GM12878 (cell line): Measurements from ENCODE around the gene SFXN4. TPM values are rescaled to one million over a fixed set of nuclear protein-coding genes. Genes with fewer than 3 reads are reported as not detected.

Experiments
- ATAC-seq: fragments of 200-7000 bp; cut with Tn5 transposase; 3 replicates; pipeline ENCODE4 v1.9.1; 2020; ENCODE audit warnings: mild to moderate bottlenecking, moderate library complexity
- BruUV-seq: library from RNA; stranded (reverse); fragments of 400-500 nt; replicated peaks from 2 replicates; lab custom pipeline; 2021; lab: Mats Ljungman, UMichigan
- CTCF ChIA-PET: fragments of 300-600 bp; sonication (Branson Sonifier 250); formaldehyde crosslinking; extraction: SDS; loops from one replicate; lab custom pipeline; 2021; ENCODE audit warnings: inconsistent platforms; lab: Yijun Ruan, JAX
- POLR2A ChIA-PET: fragments of 350-600 bp; formaldehyde crosslinking; extraction: SDS; loops from one replicate; lab custom pipeline; 2021; ENCODE audit warnings: inconsistent platforms; lab: Charles Lee
- RAD21 ChIA-PET: fragments of 300-600 bp; sonication (Branson Sonifier 250); formaldehyde crosslinking; loops from one replicate; lab custom pipeline; 2023; ENCODE audit warnings: antibody characterized with exemption; ENCODE audit not compliant: unreplicated experiment; lab: Charles Lee
- SMC1A ChIA-PET: fragments of 300-600 bp; sonication (Branson Sonifier 250); formaldehyde crosslinking; loops from one replicate; lab custom pipeline; 2023; ENCODE audit not compliant: unreplicated experiment, uncharacterized antibody; lab: Charles Lee
- DNase-seq: peaks from one replicate; pipeline ENCODE4 v3.0.0-alpha.2; 2011; ENCODE audit warnings: low read depth, low spot score
- FAIRE-seq: peaks from 3 replicates; lab custom pipeline; 2011; peaks lifted over from hg19 to GRCh38; lab: Jason Lieb, UNC
- H2AFZ ChIP-seq: 2 replicates; pipeline ENCODE4 v1.6.0; 2011; ENCODE audit warnings: low read depth, low read length, control low read depth; ENCODE audit not compliant: control insufficient read depth
- H3K27ac ChIP-seq: 2 replicates; pipeline ENCODE4 v1.5.1; 2011; ENCODE audit warnings: control low read depth; ENCODE audit not compliant: control insufficient read depth, insufficient read depth
- H3K27me3 ChIP-seq, 2 experiments: replicated peaks in 1 of 2; 2 replicates each; pipeline versions ENCODE4 v1.6.0 to v1.6.1; 2011; ENCODE audit warnings: low read length in 1 of 2; ENCODE audit not compliant: control insufficient read depth in 2 of 2, insufficient read depth in 2 of 2
- H3K36me3 ChIP-seq, 2 experiments: 2 replicates each; pipeline ENCODE4 v1.5.1; 2011; ENCODE audit warnings: low read length in 1 of 2; ENCODE audit not compliant: control insufficient read depth in 2 of 2, insufficient read depth in 2 of 2
- H3K4me1 ChIP-seq: 2 replicates; pipeline ENCODE4 v1.6.1; 2011; ENCODE audit warnings: mild to moderate bottlenecking, low read length, moderate library complexity, mixed read lengths; ENCODE audit not compliant: control insufficient read depth, insufficient read depth
- H3K4me2 ChIP-seq: 2 replicates; pipeline ENCODE4 v1.6.0; 2011; ENCODE audit warnings: control low read depth; ENCODE audit not compliant: control insufficient read depth, insufficient read depth
- H3K4me3 ChIP-seq: fragments of 200-600 bp; sonication (generic); 2 replicates; pipeline ENCODE4 v1.5.1; 2016
- H3K79me2 ChIP-seq: 2 replicates; pipeline ENCODE4 v1.6.0; 2011; ENCODE audit warnings: low read length; ENCODE audit not compliant: control insufficient read depth, insufficient read depth
- H3K9ac ChIP-seq: 2 replicates; pipeline ENCODE4 v1.8.0; 2011; ENCODE audit warnings: low read length, control low read depth, mixed read lengths; ENCODE audit not compliant: control insufficient read depth, insufficient read depth
- H3K9me3 ChIP-seq: replicated peaks from 3 replicates; pipeline ENCODE4 v1.5.1; 2011; ENCODE audit warnings: mild to moderate bottlenecking, low read length; ENCODE audit not compliant: control insufficient read depth, insufficient read depth
- H4K20me1 ChIP-seq: 2 replicates; pipeline ENCODE4 v1.6.0; 2011; ENCODE audit not compliant: control insufficient read depth, insufficient read depth
- ATF7 ChIP-seq: fragments of 450-650 bp; IDR thresholded peaks from 2 replicates; pipeline ENCODE4 v1.6.1; 2016; ENCODE audit warnings: low read depth, mild to moderate bottlenecking
- BMI1 ChIP-seq: fragments of 450-650 bp; IDR thresholded peaks from 2 replicates; pipeline ENCODE4 v1.6.1; 2016; ENCODE audit warnings: mild to moderate bottlenecking, moderate library complexity, borderline replicate concordance
- CBFB ChIP-seq: IDR thresholded peaks from 2 replicates; pipeline ENCODE4 v1.6.1; 2016; ENCODE audit warnings: antibody characterized with exemption, low read depth
- CREM ChIP-seq: IDR thresholded peaks from 2 replicates; pipeline ENCODE4 v1.6.1; 2014; ENCODE audit warnings: antibody characterized with exemption, low read depth
- EGR1 ChIP-seq, 2 experiments: IDR thresholded peaks; 1 replicate in 1 of 2; 2 replicates in 1 of 2; pipeline ENCODE4 v1.6.1; 2011 to 2012; ENCODE audit warnings: low read depth in 2 of 2, low read length in 2 of 2, borderline replicate concordance in 1 of 2, mild to moderate bottlenecking in 1 of 2, moderate library complexity in 1 of 2
- GABPA ChIP-seq: IDR thresholded peaks from 2 replicates; pipeline ENCODE4 v1.6.1; 2014; ENCODE audit warnings: antibody characterized with exemption, low read depth, mild to moderate bottlenecking, inconsistent platforms
- NRF1 ChIP-seq: conservative IDR thresholded peaks from 2 replicates; pipeline ENCODE4 v1.6.1; 2011; ENCODE audit warnings: mild to moderate bottlenecking, low read depth, low read length, improper control_type of control experiment
- POLR2A ChIP-seq: IDR thresholded peaks from 2 replicates; pipeline ENCODE4 v1.6.1; 2011; ENCODE audit warnings: low read depth, mild to moderate bottlenecking, low read length
- TCF7 ChIP-seq: IDR thresholded peaks from 2 replicates; pipeline ENCODE4 v1.6.1; 2014; ENCODE audit warnings: antibody characterized with exemption, borderline replicate concordance
- ZNF207 ChIP-seq: fragments of 450-650 bp; IDR thresholded peaks from 2 replicates; pipeline ENCODE4 v1.6.1; 2014; ENCODE audit warnings: antibody characterized with exemption, mild to moderate bottlenecking, borderline replicate concordance
- ZNF217 ChIP-seq: fragments of 450-650 bp; IDR thresholded peaks from 2 replicates; pipeline ENCODE4 v1.6.1; 2017; ENCODE audit warnings: antibody characterized with exemption, mild to moderate bottlenecking
- ZSCAN29 ChIP-seq: fragments of 450-650 bp; IDR thresholded peaks from 2 replicates; pipeline ENCODE4 v1.6.1; 2017; ENCODE audit warnings: mild to moderate bottlenecking, moderate library complexity
- WGBS: methylation state at CpG from one replicate; pipeline ENCODE4 v1.1.6; 2016; ENCODE audit warnings: low lambda C conversion rate; ENCODE audit not compliant: insufficient replicate concordance, insufficient coverage; ENCODE audit errors: missing lambda C conversion rate; 5-methylcytosine and 5-hydroxymethylcytosine counted together
- in situ Hi-C: fragments of 300-500 bp; cut with MboI; formaldehyde crosslinking; loops from 9 replicates; pipeline ENCODE4 v1.14.3; 2018; ENCODE audit warnings: mixed read lengths
- intact Hi-C: fragments of 100-400 bp; cut with micrococcal nuclease; formaldehyde crosslinking; loops from one replicate; pipeline ENCODE4 v1.14.2; 2022; ENCODE audit not compliant: unreplicated experiment
- polyA plus RNA-seq, 11 experiments: library from polyadenylated mRNA; depleted of rRNA in 4 of 11; unstranded in 6 of 11; stranded (reverse) in 5 of 11; fragments of >200 nt; fragmentation: Nextera tagmentation in 4 of 11; fragmentation: Illumina TruSeq in 1 of 11; extraction: Ambion mirVana in 4 of 11; extraction: Trizol in 1 of 11; gene quantifications; 1 replicate in 1 of 11; 2 replicates in 10 of 11; pipeline versions ENCODE4 v1.2.1 to v1.2.3, GENCODE V29; 2011 to 2016; ENCODE audit warnings: inconsistent platforms in 2 of 11, missing spikeins in 2 of 11, low read depth in 1 of 11
- total RNA-seq, 4 experiments: library from RNA; depleted of rRNA in 3 of 4; stranded (reverse); fragments of >200 nt in 3 of 4; fragmentation: Illumina TruSeq in 1 of 4; extraction: Trizol in 1 of 4; gene quantifications; 2 replicates each; pipeline versions ENCODE4 v1.2.1 to v1.2.3, GENCODE V29; 2013 to 2021
- TF ChIP-seq, protein P1 (sequence below): fragments of 450-650 bp; IDR thresholded peaks from 2 replicates; pipeline ENCODE4 v1.6.1; 2017; ENCODE audit warnings: antibody characterized with exemption, mild to moderate bottlenecking, moderate library complexity
- TF ChIP-seq, protein P2 (sequence below): fragments of 450-650 bp; formaldehyde crosslinking; IDR thresholded peaks from 2 replicates; pipeline ENCODE4 v1.4.0; 2020; ENCODE audit warnings: mild to moderate bottlenecking, moderate library complexity
- TF ChIP-seq, protein P3 (sequence below): IDR thresholded peaks from 2 replicates; pipeline ENCODE4 v1.6.1; 2012; ENCODE audit warnings: low read depth, low read length, improper control_type of control experiment
- TF ChIP-seq, protein P4 (sequence below): IDR thresholded peaks from 2 replicates; pipeline ENCODE4 v1.6.1; 2012; ENCODE audit warnings: low read depth, low read length, improper control_type of control experiment

SFXN4 gene
- total and polyA plus RNA-seq, 10 of the 15 experiments (the other 5 are each of a cell fraction or from before 2014, with no cell fraction given), result 40.7 to 111 (median 48.8) TPM

DNA sequence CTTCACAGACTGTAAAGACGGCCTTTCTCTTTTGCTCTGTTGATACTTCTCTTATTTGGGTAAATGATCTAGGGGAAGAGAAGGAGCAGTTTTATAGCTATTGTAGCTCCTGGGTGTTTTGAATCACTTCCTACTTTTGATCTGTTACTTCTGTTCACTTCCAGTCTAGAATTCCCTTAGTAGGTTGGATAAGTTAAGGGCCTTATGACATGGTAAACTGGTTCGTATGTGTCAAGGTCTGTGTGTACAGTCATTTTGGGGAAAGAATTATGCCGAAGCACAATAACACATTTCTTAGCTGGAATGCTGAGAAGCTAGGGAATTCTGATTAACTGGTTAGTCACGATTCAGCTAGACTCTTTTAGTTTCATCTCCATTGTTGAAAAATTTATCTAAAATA is 53.5 kb downstream of the SFXN4 start:
- Histone ChIP-seq H3K9me3 (no peaks in the 10 kb centered on the region), H3K9ac (no peak overlapping the region), H3K4me2 (no peak overlapping the region), H3K27me3 (no peaks in the 10 kb centered on the region), H2AFZ (no peak overlapping the region), H3K4me3 (no peak overlapping the region), H3K27ac (no peak overlapping the region), H3K36me3 (peaks cover 0 to 8% of the 10 kb centered on the region in 2 experiments; a peak in 2 of 4 replicates), H3K79me2 (no peaks in the 10 kb centered on the region), H3K4me1 (no peaks in the 10 kb centered on the region), H4K20me1 (no peaks in the 10 kb centered on the region)
- ChIA-PET CTCF (no interaction called here), SMC1A (interaction anchor here (0.9 to 1.3 kb wide), 2 partner anchors 11 to 19 kb away, joined by 3 to 4 read pairs; no protein-coding TSS in a partner anchor), RAD21 (no interaction called here), POLR2A (interaction anchor here (0.7 to 0.9 kb wide), 2 partner anchors 8 to 13 kb away, joined by 3 to 4 read pairs; partner anchors contain the start of gene DENND10)
- 95% methylated on average over 4 of the region's 4 CpGs for WGBS
- TF ChIP-seq ZNF217 (no peak), NRF1 (no peak), GABPA (no peak), ZSCAN29 (no peak), EGR1 (IDR thresholded peaks at IDR 0.05; ENCODE audit: borderline replicate concordance in 1 of 2, low read depth in 2 of 2, low read length in 2 of 2) (no peak), BMI1 (no peak), TCF7 (no peak), POLR2A (no peak), CREM (no peak), ATF7 (no peak), CBFB (no peak), ZNF207 (no peak)
- TF ChIP-seq, protein P1, sequence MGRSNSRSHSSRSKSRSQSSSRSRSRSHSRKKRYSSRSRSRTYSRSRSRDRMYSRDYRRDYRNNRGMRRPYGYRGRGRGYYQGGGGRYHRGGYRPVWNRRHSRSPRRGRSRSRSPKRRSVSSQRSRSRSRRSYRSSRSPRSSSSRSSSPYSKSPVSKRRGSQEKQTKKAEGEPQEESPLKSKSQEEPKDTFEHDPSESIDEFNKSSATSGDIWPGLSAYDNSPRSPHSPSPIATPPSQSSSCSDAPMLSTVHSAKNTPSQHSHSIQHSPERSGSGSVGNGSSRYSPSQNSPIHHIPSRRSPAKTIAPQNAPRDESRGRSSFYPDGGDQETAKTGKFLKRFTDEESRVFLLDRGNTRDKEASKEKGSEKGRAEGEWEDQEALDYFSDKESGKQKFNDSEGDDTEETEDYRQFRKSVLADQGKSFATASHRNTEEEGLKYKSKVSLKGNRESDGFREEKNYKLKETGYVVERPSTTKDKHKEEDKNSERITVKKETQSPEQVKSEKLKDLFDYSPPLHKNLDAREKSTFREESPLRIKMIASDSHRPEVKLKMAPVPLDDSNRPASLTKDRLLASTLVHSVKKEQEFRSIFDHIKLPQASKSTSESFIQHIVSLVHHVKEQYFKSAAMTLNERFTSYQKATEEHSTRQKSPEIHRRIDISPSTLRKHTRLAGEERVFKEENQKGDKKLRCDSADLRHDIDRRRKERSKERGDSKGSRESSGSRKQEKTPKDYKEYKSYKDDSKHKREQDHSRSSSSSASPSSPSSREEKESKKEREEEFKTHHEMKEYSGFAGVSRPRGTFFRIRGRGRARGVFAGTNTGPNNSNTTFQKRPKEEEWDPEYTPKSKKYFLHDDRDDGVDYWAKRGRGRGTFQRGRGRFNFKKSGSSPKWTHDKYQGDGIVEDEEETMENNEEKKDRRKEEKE, result no peak
- TF ChIP-seq, protein P2, sequence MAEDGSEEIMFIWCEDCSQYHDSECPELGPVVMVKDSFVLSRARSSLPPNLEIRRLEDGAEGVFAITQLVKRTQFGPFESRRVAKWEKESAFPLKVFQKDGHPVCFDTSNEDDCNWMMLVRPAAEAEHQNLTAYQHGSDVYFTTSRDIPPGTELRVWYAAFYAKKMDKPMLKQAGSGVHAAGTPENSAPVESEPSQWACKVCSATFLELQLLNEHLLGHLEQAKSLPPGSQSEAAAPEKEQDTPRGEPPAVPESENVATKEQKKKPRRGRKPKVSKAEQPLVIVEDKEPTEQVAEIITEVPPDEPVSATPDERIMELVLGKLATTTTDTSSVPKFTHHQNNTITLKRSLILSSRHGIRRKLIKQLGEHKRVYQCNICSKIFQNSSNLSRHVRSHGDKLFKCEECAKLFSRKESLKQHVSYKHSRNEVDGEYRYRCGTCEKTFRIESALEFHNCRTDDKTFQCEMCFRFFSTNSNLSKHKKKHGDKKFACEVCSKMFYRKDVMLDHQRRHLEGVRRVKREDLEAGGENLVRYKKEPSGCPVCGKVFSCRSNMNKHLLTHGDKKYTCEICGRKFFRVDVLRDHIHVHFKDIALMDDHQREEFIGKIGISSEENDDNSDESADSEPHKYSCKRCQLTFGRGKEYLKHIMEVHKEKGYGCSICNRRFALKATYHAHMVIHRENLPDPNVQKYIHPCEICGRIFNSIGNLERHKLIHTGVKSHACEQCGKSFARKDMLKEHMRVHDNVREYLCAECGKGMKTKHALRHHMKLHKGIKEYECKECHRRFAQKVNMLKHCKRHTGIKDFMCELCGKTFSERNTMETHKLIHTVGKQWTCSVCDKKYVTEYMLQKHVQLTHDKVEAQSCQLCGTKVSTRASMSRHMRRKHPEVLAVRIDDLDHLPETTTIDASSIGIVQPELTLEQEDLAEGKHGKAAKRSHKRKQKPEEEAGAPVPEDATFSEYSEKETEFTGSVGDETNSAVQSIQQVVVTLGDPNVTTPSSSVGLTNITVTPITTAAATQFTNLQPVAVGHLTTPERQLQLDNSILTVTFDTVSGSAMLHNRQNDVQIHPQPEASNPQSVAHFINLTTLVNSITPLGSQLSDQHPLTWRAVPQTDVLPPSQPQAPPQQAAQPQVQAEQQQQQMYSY (CRISPR knock-in tag), result no peak
- TF ChIP-seq, protein P3, sequence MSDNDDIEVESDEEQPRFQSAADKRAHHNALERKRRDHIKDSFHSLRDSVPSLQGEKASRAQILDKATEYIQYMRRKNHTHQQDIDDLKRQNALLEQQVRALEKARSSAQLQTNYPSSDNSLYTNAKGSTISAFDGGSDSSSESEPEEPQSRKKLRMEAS, result no peak
- TF ChIP-seq, protein P4, sequence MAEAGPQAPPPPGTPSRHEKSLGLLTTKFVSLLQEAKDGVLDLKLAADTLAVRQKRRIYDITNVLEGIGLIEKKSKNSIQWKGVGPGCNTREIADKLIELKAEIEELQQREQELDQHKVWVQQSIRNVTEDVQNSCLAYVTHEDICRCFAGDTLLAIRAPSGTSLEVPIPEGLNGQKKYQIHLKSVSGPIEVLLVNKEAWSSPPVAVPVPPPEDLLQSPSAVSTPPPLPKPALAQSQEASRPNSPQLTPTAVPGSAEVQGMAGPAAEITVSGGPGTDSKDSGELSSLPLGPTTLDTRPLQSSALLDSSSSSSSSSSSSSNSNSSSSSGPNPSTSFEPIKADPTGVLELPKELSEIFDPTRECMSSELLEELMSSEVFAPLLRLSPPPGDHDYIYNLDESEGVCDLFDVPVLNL, result no peak
- BruUV-seq, result no TSS peak
- ATAC-seq (no peak), DNase-seq (no peak), FAIRE-seq (no peak)
- intact Hi-C loops, result no loop called here
- in situ Hi-C loops, result no loop called here
